Upper lobe of right lung (tissue), 1 donor: ENCODE measurements around the gene NAGA. TPM values are rescaled to one million over a fixed set of nuclear protein-coding genes. Genes with fewer than 3 reads are reported as not detected.

Experiments
- ATAC-seq: fragments of 200-7000 bp; cut with Tn5 transposase; one replicate; pipeline ENCODE4 v1.9.1; 2020; ENCODE audit warnings: mild to moderate bottlenecking, moderate library complexity
- DNase-seq: peaks from one replicate; pipeline ENCODE4 v3.0.0-alpha.2; 2020
- H3K27ac ChIP-seq: fragments of 200-600 bp; one replicate; pipeline ENCODE4 v1.8.0; 2022
- H3K27me3 ChIP-seq: fragments of 200-600 bp; one replicate; pipeline ENCODE4 v1.8.0; 2022; ENCODE audit warnings: mild to moderate bottlenecking
- H3K36me3 ChIP-seq: fragments of 200-600 bp; one replicate; pipeline ENCODE4 v1.8.0; 2022
- H3K4me1 ChIP-seq: fragments of 200-600 bp; one replicate; pipeline ENCODE4 v1.8.0; 2022
- H3K4me3 ChIP-seq: fragments of 200-600 bp; one replicate; pipeline ENCODE4 v1.8.0; 2022; ENCODE audit warnings: mild to moderate bottlenecking
- H3K9me3 ChIP-seq: fragments of 200-600 bp; one replicate; pipeline ENCODE4 v1.8.0; 2022
- intact Hi-C: fragments of 100-400 bp; cut with DNase I; formaldehyde crosslinking; loops from one replicate; pipeline ENCODE4 v1.11.0; 2022
- total RNA-seq: library from RNA; stranded (reverse); fragmentation: NEBNext Ultra II Directional; extraction: Animal tissue kit (Norgen Biotek cat#: 25700); gene quantifications from one replicate; pipeline ENCODE4 v1.2.1, GENCODE V29; 2021
- TF ChIP-seq, protein P1 (sequence below): fragments of 200-600 bp; IDR thresholded peaks from one replicate; pipeline ENCODE4 v1.8.0; 2022; ENCODE audit warnings: antibody characterized with exemption
- donor health status: DM: no; HTN: yes; CAD: no; lungs with severe emphysema.

NAGA gene
- total RNA-seq, 1 donor from 2014 or later, result 28.6 TPM

DNA sequence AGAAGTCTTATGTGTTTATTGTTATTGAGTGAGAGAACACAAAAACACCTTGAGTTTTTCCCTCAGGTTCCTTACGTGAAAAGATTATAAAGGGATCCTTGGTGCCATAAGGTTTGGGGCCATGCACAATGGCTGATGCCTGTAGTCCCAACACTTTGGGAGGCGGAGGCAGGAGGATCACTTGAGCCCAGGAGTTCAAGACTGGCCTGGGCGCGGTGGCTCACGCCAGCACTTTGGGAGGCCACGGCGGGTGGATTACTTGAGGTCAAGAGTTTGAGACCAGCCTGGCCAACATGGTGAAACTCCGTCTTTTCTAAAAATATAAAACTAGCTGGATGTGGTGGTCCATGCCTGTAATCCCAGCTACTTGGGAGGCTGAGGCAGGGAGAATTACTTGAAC, 14.3 kb upstream of the NAGA start:
- H3K9me3 ChIP-seq, result no peaks in the 10 kb centered on the region
- no peak overlapping the region for H3K4me3 ChIP-seq
- ATAC-seq (no peak), DNase-seq (no peak)
- no peak overlapping the region for H3K27ac ChIP-seq
- peaks cover 19% of the 10 kb centered on the region for H3K4me1 ChIP-seq
- intact Hi-C loops, result no loop called here
- TF ChIP-seq, protein P1, sequence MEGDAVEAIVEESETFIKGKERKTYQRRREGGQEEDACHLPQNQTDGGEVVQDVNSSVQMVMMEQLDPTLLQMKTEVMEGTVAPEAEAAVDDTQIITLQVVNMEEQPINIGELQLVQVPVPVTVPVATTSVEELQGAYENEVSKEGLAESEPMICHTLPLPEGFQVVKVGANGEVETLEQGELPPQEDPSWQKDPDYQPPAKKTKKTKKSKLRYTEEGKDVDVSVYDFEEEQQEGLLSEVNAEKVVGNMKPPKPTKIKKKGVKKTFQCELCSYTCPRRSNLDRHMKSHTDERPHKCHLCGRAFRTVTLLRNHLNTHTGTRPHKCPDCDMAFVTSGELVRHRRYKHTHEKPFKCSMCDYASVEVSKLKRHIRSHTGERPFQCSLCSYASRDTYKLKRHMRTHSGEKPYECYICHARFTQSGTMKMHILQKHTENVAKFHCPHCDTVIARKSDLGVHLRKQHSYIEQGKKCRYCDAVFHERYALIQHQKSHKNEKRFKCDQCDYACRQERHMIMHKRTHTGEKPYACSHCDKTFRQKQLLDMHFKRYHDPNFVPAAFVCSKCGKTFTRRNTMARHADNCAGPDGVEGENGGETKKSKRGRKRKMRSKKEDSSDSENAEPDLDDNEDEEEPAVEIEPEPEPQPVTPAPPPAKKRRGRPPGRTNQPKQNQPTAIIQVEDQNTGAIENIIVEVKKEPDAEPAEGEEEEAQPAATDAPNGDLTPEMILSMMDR, result no peak
- peaks cover 54% of the 10 kb centered on the region for H3K36me3 ChIP-seq
- H3K27me3 ChIP-seq, result no peaks in the 10 kb centered on the region

DNA sequence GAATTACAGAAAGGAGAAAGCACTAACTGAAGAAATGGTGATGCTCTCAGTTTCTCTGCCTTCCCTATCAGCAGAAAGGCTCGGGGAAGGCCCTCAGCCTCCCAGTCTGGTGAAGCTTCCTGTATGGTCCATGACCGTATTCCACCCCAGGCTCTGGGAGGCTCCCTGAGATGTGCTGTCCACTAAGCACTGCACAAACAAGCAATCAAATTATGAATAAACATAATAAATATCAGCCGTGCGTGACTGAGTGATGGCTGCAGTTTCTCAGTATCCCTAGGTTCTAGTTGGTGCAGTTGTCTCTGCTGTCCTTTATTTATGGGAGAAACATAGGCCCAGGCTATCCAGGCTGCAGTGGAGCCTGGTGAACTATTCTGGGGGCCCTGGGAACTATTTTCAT, 12.5 kb upstream of the NAGA start:
- Histone ChIP-seq H3K4me3 (no peak overlapping the region), H3K4me1 (peaks cover 24% of the 10 kb centered on the region), H3K36me3 (peaks cover 54% of the 10 kb centered on the region), H3K27ac (no peak overlapping the region), H3K27me3 (no peaks in the 10 kb centered on the region), H3K9me3 (no peaks in the 10 kb centered on the region)
- ATAC-seq (no peak), DNase-seq (no peak)
- TF ChIP-seq, protein P1, result no peak
- intact Hi-C loops, result no loop called here

- H3K36me3 ChIP-seq, result peaks cover 31% of the 10 kb centered on the region
- intact Hi-C loops, result no loop called here
- H3K27ac ChIP-seq, result peak overlapping the region; percentile 99
- no peaks in the 10 kb centered on the region for H3K9me3 ChIP-seq
- TF ChIP-seq, protein P1, result no peak
- H3K4me3 ChIP-seq, result peak overlapping the region; percentile 82
- peaks cover 28% of the 10 kb centered on the region for H3K4me1 ChIP-seq
- ATAC-seq, result no peak
- DNase-seq, result peak; percentile 62
- H3K27me3 ChIP-seq, result no peaks in the 10 kb centered on the region
Measured at GRCh38 chr22:42080287-42080686, 9.7 kb upstream of the NAGA start.

GRCh38 chr22:42079319-42080251, 9.0 kb upstream of the NAGA start, which contains the start of gene SMDT1:
SMDT1 (plus strand) TSS chr22:42079700; CDS start chr22:42079769, 69 bp downstream.
- peak within 1 kb of the TSS; percentile 82 for H3K4me3 ChIP-seq
- peaks cover 24% of the 10 kb centered on the region for H3K36me3 ChIP-seq
- peaks cover 34% of the 10 kb centered on the region for H3K4me1 ChIP-seq
- intact Hi-C loops, result no loop called here
- ATAC-seq (peak; percentile 94), DNase-seq (peak; percentile 100)
- peak within 1 kb of the TSS; percentile 99 for H3K27ac ChIP-seq
- H3K9me3 ChIP-seq, result no peaks in the 10 kb centered on the region
- H3K27me3 ChIP-seq, result no peaks in the 10 kb centered on the region
- TF ChIP-seq, protein P1, result no peak

DNA sequence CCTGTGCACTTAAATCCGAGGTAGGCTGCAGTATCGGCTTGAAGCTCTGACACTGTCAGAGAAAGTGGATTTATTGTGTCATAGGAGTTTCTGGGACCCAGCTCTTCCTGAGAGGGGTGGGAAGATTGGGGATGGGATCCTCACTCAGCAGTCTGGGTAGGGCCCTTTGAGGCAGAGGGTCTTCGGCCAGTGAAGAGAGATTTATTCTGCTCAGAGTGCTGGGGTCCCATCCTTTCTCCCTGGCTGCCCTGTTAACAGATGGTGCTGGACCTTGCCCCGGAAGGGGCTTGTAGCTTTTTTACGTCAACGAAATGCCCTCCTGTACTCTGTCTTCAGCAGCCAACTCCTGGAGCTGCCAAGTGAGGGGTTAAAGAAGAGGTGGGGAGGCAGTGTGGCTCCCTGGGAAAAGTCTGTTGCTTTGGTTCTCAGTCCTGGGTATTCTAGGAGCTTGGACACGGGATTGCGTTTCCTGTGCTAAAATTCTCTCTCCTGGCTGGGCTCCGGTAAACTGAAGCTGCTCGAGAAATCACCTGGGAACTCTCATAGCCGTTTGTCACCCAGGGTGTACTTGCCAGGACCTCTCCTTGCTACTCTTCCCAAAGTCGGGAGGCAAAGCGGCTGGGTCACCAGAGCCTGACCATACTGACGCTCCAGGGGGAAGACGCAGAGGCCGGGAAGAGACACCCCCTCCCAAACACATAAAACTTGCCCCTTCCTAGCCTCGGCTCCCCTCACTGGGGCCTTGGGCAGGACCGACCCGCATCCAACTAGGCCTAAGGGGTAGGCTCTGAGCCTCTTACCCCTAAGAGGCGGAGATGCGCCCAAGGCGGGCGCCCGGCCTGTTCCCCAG, 8.1 kb upstream of the NAGA start:
- Histone ChIP-seq H3K27ac (peak overlapping the region; percentile 99), H3K27me3 (no peaks in the 10 kb centered on the region), H3K4me3 (peak overlapping the region; percentile 82), H3K9me3 (no peaks in the 10 kb centered on the region), H3K36me3 (peaks cover 17% of the 10 kb centered on the region), H3K4me1 (peaks cover 37% of the 10 kb centered on the region)
- peak; percentile 2 for ATAC-seq
- intact Hi-C loops, result no loop called here
- TF ChIP-seq, protein P1, result no peak
- no peak for DNase-seq
